Mucosa of stomach (tissue), 1 donor: ENCODE measurements around the gene ABI3.
A peak's percentile ranks its signal among the peaks of the same experiment; 100 is the strongest.

ENCODE experiments used
- H3K27me3 ChIP-seq: one replicate; pipeline ENCODE4 v1.7.0; 2013; ENCODE audit warnings: mild to moderate bottlenecking, low read length; ENCODE audit not compliant: control insufficient read depth, insufficient read depth
- H3K36me3 ChIP-seq: one replicate; pipeline ENCODE4 v1.7.0; 2013; ENCODE audit warnings: low read length; ENCODE audit not compliant: control insufficient read depth, insufficient read depth
- H3K4me1 ChIP-seq: one replicate; pipeline ENCODE4 v1.7.0; 2013; ENCODE audit warnings: mild to moderate bottlenecking, low read length; ENCODE audit not compliant: control insufficient read depth, insufficient read depth
- H3K4me3 ChIP-seq: one replicate; pipeline ENCODE4 v1.7.0; 2013; ENCODE audit warnings: low read length
- H3K9ac ChIP-seq: one replicate; pipeline ENCODE4 v1.7.0; 2013; ENCODE audit warnings: mild to moderate bottlenecking, low read length, moderate library complexity
- H3K9me3 ChIP-seq: one replicate; pipeline ENCODE4 v1.7.0; 2013; ENCODE audit warnings: mild to moderate bottlenecking, low read length, moderate library complexity; ENCODE audit not compliant: control insufficient read depth
- donor health status: Pancreatic carcinoma.

The ABI3 gene

GRCh38 chr17:49229805-49230600 is 19.5 kb downstream of the ABI3 start:
- Histone ChIP-seq H3K36me3 (no peaks in the 10 kb centered on the region), H3K4me3 (no peak overlapping the region), H3K9me3 (no peaks in the 10 kb centered on the region), H3K4me1 (peaks cover 5% of the 10 kb centered on the region), H3K9ac (no peak overlapping the region), H3K27me3 (peaks cover 64% of the 10 kb centered on the region)

DNA sequence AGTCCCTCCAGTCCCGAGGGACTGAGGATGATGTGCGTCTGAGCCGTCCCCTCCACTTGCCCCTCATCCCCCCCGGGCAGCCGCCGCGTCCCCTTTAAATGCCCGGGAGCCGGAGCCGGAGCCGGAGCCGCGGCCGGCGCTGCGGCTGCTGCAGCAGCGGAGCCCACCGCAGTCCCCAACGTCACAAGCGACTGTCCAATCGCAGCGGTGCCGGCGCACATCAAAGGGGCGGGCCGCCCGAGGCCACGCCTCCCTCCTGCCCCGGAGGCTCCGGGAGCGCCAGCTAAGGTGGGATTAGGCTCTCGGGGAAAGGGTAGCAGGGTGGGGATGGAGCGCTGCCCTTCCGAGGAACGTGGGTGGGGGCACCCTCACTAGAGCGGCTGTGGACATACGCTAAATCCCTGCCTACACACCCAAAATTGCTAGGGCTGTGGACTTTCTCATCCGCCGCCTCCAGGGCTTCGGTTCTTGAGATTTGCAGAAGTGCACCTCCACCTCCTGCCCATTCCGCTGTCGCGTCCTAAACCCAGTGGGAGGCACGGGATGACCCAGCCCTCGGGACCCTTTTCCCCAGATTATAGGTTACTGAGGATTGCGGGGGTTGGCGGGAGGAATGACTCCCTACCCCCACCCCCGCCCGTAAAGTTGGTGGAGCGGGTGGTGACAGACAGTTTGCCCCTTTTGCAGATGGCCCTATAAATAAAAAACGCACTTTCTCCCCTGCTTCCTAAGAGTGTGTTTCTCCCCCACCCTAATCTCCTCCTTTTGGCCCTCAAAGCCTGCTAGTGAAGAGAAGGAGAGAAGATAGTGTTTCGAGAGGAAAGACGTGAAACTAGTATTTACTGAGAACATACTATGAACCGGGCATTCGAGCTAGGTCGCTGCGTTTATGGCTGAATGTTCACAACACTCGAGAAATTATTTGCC is 20.4 kb downstream of the ABI3 start, which contains the start of gene PHOSPHO1:
TSS of gene PHOSPHO1 (minus strand) at position 152 of the 927 bp plus-strand sequence. CDS start 4,096 bp downstream, outside the sequence.
- Histone ChIP-seq H3K36me3 (no peaks in the 10 kb centered on the region), H3K9me3 (no peaks in the 10 kb centered on the region), H3K9ac (no peak within 1 kb of the TSS), H3K4me1 (peaks cover 5% of the 10 kb centered on the region), H3K27me3 (peaks cover 55% of the 10 kb centered on the region), H3K4me3 (peak within 1 kb of the TSS; percentile 14)

GRCh38 chr17:49231563-49231894 is 21.0 kb downstream of the ABI3 start:
- Histone ChIP-seq H3K9ac (no peak overlapping the region), H3K36me3 (no peaks in the 10 kb centered on the region), H3K9me3 (no peaks in the 10 kb centered on the region), H3K27me3 (peaks cover 48% of the 10 kb centered on the region), H3K4me1 (peaks cover 5% of the 10 kb centered on the region), H3K4me3 (no peak overlapping the region)

DNA sequence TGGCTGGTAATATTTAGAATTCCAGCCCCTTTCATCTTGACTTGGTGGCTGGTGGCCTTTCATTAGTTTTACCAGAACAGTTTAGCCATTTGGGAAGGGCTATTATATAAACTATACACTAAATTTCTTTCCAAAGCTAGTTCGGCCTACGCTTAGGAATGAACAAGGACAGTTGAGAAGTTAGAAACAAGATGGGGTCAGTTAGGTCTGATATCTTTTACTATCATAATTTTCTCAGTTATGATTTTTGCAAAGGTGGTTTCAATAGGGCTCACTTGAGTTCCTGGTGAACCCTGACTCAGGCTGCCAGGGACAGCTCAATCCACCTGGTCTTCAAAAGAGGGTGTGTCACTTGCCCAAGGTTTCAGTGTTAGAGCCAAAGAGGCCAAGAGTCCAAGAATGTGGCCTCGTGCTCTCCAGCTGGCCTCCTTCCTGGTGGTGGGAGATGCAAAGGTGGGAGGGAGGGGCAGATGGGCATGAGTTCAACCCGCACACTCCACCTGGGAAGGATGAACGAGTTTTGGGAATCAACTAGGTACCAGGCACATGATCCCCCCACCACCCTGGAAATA is 24.1 kb downstream of the ABI3 start:
- Histone ChIP-seq H3K4me1 (peaks cover 5% of the 10 kb centered on the region), H3K36me3 (no peaks in the 10 kb centered on the region), H3K9ac (no peak overlapping the region), H3K27me3 (peaks cover 27% of the 10 kb centered on the region), H3K4me3 (no peak overlapping the region), H3K9me3 (no peaks in the 10 kb centered on the region)

- Histone ChIP-seq H3K9me3 (no peaks in the 10 kb centered on the region), H3K36me3 (no peaks in the 10 kb centered on the region), H3K4me1 (peaks cover 2% of the 10 kb centered on the region), H3K27me3 (peaks cover 14% of the 10 kb centered on the region), H3K4me3 (no peak overlapping the region), H3K9ac (no peak overlapping the region)
Observed at GRCh38 chr17:49235896-49236295, 25.4 kb downstream of the ABI3 start.

- Histone ChIP-seq H3K4me1 (no peaks in the 10 kb centered on the region), H3K4me3 (no peak overlapping the region), H3K9me3 (no peaks in the 10 kb centered on the region), H3K36me3 (no peaks in the 10 kb centered on the region), H3K27me3 (peaks cover 3% of the 10 kb centered on the region), H3K9ac (no peak overlapping the region)
Observed at GRCh38 chr17:49239963-49240362, 29.5 kb downstream of the ABI3 start.

- Histone ChIP-seq H3K27me3 (peaks cover 3% of the 10 kb centered on the region), H3K9ac (no peak overlapping the region), H3K9me3 (no peaks in the 10 kb centered on the region), H3K4me3 (no peak overlapping the region), H3K4me1 (no peaks in the 10 kb centered on the region), H3K36me3 (no peaks in the 10 kb centered on the region)
Observed at GRCh38 chr17:49240619-49241018, 30.1 kb downstream of the ABI3 start.

- H3K27me3 ChIP-seq = peaks cover 3% of the 10 kb centered on the region
- no peaks in the 10 kb centered on the region for H3K4me1 ChIP-seq
Observed at GRCh38 chr17:49241040-49241439, 30.5 kb downstream of the ABI3 start.

DNA sequence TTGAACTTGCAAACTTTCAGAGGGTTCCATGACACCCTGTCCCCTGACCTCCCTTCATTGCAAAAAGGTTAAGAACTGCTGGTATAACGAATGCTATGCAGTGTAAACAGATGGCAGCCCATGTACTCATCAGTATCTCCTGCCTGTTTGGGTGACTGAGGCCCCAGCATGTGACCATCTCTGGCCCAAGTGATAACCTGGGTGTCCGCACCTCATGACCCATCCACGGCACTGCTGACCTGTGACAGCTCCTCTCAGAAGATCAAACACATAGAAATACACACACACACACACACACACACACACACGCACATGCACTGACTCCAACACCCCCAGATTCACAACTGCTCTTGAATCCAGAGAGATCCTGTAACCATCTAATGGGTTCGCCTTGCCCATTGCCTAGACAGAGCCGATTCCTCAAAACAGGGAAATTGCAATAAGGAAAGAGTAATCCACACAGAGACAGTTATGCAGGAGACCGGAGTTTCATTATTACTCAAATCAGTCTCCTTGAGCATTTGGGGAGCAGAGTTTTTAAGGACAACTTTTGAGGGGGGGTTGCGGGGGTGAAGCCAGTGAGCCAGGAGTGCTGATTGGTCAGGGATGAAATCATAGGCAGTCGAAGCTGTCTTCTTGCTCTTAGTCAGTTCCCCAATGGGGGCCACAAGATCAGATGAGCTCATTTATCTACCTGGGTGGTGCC is 31.3 kb downstream of the ABI3 start:
- Histone ChIP-seq H3K9ac (no peak overlapping the region), H3K4me3 (no peak overlapping the region), H3K27me3 (peaks cover 3% of the 10 kb centered on the region), H3K36me3 (no peaks in the 10 kb centered on the region), H3K9me3 (no peaks in the 10 kb centered on the region), H3K4me1 (no peaks in the 10 kb centered on the region)

More at GRCh38 chr17:49241040-49241439, 30.5 kb downstream of the ABI3 start:
- Histone ChIP-seq H3K9me3 (no peaks in the 10 kb centered on the region), H3K9ac (no peak overlapping the region), H3K4me3 (no peak overlapping the region), H3K36me3 (no peaks in the 10 kb centered on the region)

DNA sequence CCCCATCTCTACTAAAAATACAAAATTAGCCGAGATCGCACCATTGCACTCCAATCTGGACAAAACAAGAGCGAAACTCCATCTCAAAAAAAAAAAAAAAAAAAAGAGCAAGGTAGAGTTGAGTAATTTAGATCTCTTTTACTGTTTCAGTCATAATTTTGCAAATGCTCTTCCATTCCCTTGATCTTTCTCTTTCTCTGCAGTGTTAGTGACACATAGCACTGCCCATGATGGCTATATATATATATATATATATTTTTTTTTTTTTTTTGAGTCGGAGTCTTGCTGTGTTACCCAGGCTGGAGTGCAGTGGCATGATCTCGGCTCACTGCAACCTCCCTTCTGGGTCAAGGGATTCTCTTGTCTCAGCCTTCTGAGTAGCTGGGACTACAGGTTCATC is 32.3 kb downstream of the ABI3 start:
- Histone ChIP-seq H3K9me3 (no peaks in the 10 kb centered on the region), H3K4me1 (no peaks in the 10 kb centered on the region)

DNA sequence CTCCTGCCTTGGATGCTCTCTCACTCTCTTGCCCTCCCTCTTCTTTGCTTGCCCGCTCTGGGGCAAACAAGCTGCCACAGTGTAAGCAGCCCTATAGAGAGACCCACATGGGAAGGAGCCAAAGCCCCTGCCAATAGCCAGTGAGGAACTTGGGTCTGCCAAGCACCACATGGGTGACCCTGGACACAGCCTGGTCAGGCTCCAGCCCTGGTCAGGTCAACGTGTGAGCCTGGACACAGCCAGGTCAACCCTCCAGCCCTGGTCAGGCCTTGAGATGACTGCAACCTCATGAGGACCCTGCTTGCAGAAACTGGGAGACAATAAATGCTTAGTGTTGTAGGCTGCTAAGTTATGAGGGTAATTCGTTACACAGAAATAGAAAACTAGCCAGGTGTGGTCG is 34.3 kb downstream of the ABI3 start:
- Histone ChIP-seq H3K4me1 (no peaks in the 10 kb centered on the region), H3K4me3 (no peak overlapping the region), H3K9me3 (no peaks in the 10 kb centered on the region), H3K36me3 (no peaks in the 10 kb centered on the region), H3K9ac (no peak overlapping the region), H3K27me3 (peaks cover 11% of the 10 kb centered on the region)

More for the DNA sequence above, 32.3 kb downstream of the ABI3 start:
- H3K27me3 ChIP-seq = peaks cover 3% of the 10 kb centered on the region
- no peak overlapping the region for H3K9ac ChIP-seq
- no peak overlapping the region for H3K4me3 ChIP-seq
- H3K36me3 ChIP-seq = no peaks in the 10 kb centered on the region
